Activated naive CD8-positive, alpha-beta T cell treated with anti-CD3 and anti-CD28 coated beads, Interleukin-2, amount 50 U/mL, for 16 hours (primary cell): ENCODE results near the gene ASPSCR1.
"Not testable (repeated sequence)": the region's sequence is repeated elsewhere in the genome, so short reads cannot be mapped to it uniquely, and the experiment has no call there.

Source experiments
- DNase-seq: peaks from one replicate; pipeline ENCODE4 v3.0.0-alpha.2; 2020; ENCODE audit warnings: low read depth, low spot score

Gene ASPSCR1

DNA sequence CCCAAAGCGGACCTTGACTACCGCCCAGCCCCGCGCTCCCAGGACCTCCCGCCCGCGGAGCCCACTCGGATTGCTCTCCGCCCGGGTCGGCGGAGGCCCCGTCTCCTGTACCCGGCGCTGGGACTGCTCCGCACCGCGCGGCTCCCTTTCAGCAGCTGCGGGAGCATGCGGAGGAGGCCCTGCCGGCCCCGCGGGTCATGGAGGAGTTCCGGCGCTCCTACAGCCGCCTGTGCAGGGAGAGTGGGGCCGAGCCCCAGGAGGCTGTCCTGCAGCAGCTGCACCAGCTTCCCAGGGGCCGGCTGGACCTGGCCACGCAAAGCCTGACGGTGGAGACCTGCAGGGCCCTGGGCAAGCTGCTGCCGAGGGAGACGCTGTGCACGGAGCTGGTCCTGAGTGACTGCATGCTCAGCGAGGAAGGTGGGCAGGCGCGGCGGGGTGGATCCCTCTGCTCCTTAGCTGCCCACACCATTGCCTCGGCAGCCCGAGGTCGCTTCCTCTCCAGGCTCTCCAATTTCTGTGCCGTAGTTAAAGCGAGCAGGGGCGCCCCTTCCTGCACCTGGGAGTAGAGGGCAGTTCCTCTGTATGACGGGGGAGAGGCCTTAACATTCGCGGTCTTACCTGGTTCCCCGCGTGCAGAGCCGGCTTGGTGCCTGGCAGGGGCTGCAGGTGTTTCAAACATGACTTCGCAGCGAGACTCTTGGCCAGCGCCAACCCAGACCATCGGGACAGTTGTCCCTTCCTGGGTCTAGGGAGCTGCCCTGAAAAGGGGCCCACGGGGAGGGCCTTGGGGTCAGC is 46.2 kb downstream of the ASPSCR1 start:
- no peak for DNase-seq

DNA sequence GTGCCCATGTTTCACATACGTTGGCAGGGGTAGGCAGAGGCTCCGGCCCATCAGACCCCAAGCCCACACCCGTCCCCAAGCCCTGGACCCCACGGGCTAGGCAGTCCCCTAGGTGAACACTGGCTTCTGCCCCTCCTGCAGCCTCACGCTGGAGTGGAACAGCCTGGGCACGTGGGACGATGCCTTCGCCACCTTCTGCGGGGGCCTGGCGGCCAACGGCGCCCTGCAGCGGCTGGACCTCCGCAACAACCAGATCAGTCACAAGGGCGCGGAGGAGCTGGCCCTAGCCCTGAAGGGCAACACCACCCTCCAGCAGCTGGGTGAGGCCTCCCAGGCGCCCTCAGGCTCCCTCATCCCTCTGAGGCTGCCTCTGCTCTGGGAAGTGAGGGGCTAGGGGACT is 47.4 kb downstream of the ASPSCR1 start:
- no peak for DNase-seq

GRCh38 chr17:82025401-82026107 is 48.1 kb downstream of the ASPSCR1 start:
- DNase-seq = no peak

DNA sequence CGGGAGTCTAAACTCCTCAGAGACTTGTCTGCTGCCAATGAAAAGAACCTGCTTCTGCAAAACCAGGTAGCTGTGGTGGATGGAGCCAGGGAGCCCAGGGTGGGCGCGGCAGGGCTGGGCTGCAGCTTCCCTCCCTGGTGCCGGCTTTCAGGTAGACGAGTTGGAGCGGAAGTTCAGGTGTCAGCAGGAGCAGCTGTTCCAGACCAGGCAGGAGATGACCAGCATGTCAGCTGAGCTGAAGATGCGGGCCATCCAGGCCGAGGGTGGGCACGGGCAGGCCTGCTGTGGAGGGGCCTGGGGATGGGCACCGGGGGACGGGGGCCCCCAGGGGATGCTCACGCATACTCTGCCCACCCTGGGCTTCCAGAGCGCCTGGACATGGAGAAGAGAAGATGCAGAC is 50.8 kb downstream of the ASPSCR1 start:
- DNase-seq = no peak

GRCh38 chr17:82028966-82029365 is 51.5 kb downstream of the ASPSCR1 start:
- no peak for DNase-seq

- no peak for DNase-seq
These were observed 52.0 kb downstream of the ASPSCR1 start for GRCh38 chr17:82029391-82029790.

GRCh38 chr17:82029990-82030469 is 52.6 kb downstream of the ASPSCR1 start:
- DNase-seq = no peak

DNA sequence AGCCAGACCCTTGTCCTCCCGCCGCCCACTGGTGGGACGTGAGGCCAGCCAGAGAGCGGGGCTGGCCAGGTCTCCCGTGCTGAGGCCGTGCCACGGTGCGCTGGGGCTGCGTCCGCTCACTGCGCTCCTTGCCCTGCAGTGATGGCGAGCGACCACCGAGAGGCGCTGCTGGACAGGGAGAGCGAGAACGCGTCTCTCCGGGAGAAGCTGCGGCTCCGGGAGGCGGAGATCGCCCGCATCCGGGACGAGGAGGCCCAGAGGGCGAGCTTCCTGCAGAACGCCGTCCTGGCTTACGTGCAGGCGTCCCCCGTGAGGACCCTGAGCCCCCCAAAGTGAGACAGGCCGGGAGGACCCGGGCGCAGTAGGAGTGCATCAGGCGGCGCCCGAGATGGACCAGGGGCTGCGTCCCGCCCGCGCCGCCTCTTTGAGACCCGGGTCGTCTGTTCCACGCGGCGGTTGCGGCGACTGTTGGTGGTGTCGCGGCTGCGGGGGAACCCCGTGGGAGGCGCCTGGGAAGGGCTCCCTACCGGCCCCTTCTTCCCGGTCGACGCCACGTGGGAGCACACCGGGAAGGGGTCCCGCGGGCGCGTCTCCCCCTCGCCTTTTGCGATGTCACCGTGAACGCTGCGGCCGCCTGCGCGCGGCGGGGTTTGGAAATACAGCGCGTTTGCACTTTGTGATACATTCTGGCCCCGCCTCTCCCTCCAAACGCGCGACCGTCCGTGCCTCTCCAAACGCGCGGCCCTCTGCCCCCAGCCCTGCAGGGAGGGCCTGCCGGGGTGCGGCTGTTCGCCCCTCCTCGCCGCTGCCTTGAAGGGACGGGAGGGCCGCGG is 53.3 kb downstream of the ASPSCR1 start:
- peak; percentile 49 for DNase-seq

DNA sequence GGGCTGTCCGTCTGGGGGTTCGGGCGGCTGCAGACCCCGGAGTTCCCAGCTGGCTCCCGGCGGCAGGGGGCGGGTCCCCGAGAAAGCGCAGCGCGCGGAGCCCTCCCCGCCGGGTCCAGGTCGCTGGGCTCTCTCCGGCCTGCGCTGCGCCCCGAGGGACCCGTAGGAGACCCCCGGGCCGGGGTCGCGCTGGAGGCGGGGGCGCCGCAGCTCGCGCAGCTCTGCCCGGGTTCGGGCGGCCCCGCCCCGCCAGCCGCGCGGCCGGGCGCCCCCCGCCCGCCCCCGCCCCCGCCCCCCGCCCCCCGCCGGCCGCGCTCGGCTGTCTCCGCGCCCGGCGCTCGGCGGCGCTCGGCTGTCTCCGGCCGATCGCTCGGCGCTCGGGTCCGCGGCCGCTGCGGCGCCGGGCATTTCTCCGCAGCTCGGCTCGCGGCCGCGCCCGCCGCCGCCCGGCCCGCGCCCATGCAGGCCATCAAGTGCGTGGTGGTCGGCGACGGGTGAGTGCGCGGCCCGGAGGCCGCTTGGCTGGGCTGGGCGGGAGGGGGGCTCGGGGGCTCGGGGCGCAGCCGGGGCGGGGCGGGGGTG is 54.0 kb downstream of the ASPSCR1 start, which contains the start of gene RAC3:
TSS of gene RAC3 (plus strand) at position 376 of the 582 bp plus-strand sequence. CDS start at position 460, 84 bp downstream.
- DNase-seq = no peak

DNA sequence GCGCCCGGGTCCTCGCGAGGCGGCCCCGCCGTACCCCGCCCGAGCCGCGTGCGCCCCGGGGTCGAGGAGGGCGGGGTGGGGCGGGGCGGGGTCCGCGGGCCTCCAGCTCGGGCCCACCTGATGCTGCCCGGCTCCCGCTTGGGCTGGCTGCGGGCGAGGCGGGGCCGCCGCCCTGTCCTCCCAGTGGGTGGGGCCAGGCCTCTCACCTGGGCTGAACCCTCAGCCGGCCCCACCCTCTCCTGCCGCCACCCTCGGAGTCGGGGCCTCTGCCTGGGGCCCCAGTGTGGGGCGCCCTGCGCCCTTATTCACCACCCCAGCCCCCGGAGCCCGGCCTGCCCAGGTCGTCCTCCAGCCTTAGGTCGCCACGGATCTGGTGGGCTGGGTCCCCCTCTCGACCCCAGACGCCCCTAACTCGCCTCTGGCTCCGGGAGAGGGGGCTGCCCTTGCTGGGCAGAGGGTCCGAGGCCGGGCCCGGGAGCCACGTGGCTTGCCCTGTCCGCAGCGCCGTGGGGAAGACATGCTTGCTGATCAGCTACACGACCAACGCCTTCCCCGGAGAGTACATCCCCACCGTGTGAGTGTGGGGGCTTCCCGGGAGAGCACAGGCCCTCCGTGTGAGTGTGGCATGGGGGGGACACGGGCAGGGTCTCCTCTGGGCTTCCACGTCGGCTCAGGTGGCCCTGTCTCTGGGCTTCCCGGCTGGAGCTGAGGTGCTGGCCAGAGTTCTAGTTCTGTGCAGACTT is 54.6 kb downstream of the ASPSCR1 start:
- DNase-seq = no peak

DNA sequence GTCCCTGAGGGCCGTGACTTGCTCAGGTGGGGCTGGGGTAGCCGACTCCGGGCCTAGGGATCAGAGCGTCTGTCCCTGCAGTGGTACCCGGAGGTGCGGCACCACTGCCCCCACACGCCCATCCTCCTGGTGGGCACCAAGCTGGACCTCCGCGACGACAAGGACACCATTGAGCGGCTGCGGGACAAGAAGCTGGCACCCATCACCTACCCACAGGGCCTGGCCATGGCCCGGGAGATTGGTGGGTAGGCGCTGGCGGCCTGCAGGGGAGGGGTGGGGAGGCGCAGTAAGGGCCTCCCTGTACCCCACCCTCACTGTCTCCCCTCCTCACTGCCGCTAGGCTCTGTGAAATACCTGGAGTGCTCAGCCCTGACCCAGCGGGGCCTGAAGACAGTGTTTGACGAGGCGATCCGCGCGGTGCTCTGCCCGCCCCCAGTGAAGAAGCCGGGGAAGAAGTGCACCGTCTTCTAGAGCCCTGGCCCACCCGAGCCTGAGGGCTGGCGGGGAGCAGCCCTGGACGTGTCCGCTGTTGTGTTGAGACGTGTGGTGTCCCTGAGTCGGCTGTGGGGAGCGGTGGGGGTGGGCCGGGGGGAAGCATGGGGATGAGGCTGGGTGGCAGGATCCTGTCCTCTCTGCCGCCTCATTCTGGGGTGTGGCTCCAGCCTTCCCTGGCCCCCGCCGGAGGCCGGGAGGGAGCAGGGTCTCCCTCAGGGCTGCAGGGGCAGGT is 56.1 kb downstream of the ASPSCR1 start:
- DNase-seq = no peak

GRCh38 chr17:82034371-82035011 is 57.1 kb downstream of the ASPSCR1 start:
- DNase-seq = no peak

GRCh38 chr17:82035488-82035887 is 58.1 kb downstream of the ASPSCR1 start:
- DNase-seq = no peak

GRCh38 chr17:82035956-82036633 is 58.7 kb downstream of the ASPSCR1 start:
- no peak for DNase-seq

- DNase-seq = no peak
These were observed 59.2 kb downstream of the ASPSCR1 start for GRCh38 chr17:82036634-82037091.

DNA sequence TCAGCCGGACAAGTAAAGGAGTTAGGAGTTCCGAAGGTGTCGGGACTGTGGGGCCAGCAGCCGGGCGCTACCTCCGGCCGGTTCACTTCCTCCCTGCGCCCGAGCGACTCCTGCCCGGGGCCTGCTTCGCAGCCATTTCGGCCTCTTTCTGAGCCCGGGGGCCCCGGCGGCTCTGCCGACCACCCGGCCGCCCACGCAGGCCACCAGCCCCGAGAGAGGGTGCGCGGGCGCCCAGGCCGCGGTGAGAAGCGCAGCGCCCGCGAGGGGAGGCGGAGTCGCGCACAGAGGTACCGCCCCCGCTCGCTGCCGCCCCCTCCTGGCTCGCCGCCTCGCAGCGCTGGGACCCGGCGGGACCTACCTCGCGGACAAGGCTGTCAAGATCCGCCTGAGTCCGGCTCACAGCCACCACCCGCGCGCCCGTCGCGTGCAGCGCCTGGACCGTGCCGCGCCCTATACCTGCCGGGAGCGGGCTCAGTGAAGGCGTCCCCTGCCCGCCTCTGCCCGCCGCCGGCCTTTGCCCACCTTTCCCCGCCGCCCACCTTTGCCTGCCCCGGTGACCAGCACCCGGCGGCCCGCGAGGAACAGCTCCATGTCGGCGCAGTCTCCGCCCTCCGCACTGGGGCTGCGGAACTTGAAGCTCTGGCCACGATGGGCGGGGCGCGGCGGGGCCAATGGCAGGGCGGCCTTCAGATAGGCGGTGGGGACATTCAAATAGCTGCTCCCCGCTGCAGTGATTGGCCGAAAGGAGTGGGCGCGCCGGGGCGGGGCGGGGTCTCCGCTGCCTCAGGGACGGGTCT is 59.9 kb downstream of the ASPSCR1 start, which contains the start of gene DCXR:
TSS of gene DCXR (minus strand) at position 606 of the 797 bp plus-strand sequence. CDS start at position 591, 15 bp downstream.
- DNase-seq = peak; percentile 90

- DNase-seq = no peak
These were observed 60.4 kb downstream of the ASPSCR1 start for GRCh38 chr17:82037889-82038195.

- not testable (repeated sequence) for DNase-seq
These were observed 61.5 kb downstream of the ASPSCR1 start for GRCh38 chr17:82038796-82039409.
